GM19467 (cell line): ENCODE results near the gene IKZF5.

ENCODE experiments used
- ATAC-seq: cut with Tn5 transposase; IDR thresholded peaks from one replicate; pipeline ENCODE4 v1.9.1; 2021; ENCODE audit warnings: mild to moderate bottlenecking, moderate library complexity; ENCODE audit not compliant: unreplicated experiment

Gene IKZF5, protein sequence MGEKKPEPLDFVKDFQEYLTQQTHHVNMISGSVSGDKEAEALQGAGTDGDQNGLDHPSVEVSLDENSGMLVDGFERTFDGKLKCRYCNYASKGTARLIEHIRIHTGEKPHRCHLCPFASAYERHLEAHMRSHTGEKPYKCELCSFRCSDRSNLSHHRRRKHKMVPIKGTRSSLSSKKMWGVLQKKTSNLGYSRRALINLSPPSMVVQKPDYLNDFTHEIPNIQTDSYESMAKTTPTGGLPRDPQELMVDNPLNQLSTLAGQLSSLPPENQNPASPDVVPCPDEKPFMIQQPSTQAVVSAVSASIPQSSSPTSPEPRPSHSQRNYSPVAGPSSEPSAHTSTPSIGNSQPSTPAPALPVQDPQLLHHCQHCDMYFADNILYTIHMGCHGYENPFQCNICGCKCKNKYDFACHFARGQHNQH

DNA sequence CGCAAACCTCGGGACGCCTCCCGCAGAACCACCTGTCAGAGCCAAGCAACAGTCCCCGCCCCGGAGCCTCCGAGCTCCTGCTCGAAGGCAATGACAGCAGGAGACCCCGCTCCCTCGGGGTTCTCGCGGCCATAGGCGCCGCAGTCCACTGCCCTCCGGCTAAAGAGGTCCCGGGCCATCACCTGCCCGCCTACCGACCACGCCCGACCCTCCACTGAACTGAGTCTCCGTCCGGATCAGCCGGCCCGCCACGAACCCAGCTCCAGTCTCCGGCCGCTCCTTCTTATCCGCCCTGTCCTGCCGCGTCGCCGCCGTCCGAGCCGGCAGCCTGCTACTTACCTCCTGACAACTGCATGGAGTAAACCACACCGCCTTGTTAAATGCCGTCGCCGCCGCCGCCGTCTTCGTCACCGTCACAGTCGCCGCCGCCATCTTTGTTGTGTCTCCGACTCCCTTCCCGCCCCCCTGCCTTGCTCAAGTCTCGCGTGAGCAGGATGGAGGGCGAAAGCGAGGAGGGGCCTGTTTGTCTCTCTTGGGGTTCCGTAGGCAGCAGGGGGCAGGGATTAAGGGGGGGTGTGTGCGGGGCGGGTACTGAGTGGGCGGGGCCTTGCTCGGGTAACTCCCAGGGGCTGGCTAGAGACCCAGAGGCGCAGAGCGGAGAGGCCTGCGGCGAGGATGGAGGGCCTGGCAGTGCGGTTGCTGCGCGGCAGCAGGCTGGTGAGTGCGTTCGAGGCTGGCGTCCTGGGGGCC lies at the start of gene IKZF5, which contains the start of gene ACADSB:
Gene IKZF5, minus strand, starts transcription at position 441 of the 750 bp plus-strand sequence. CDS start 10,170 bp downstream, outside the sequence.
Gene ACADSB, plus strand, starts transcription at position 652 of the 750 bp plus-strand sequence. Its CDS starts 24 bp downstream, at position 676.
- peak; percentile 84 for ATAC-seq

DNA sequence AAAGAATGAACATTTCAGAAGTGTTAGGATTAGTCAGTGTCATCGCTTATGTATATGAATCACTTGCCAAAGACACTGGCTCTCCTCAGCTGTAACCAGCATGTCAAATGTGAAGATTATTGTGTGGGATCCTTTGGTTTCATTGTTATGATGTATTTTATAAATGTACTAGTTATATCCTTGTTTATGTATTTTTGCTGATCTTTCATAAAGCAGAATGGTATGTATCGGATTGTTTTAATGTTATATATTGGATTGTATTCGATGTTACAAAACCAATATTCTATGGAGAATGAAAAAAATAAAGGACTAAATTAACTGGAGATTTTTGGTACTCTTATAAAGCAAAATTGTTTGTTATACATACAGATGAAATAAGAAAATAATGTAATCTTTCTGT lies 49.4 kb upstream of the IKZF5 start:
- ATAC-seq, result no peak

DNA sequence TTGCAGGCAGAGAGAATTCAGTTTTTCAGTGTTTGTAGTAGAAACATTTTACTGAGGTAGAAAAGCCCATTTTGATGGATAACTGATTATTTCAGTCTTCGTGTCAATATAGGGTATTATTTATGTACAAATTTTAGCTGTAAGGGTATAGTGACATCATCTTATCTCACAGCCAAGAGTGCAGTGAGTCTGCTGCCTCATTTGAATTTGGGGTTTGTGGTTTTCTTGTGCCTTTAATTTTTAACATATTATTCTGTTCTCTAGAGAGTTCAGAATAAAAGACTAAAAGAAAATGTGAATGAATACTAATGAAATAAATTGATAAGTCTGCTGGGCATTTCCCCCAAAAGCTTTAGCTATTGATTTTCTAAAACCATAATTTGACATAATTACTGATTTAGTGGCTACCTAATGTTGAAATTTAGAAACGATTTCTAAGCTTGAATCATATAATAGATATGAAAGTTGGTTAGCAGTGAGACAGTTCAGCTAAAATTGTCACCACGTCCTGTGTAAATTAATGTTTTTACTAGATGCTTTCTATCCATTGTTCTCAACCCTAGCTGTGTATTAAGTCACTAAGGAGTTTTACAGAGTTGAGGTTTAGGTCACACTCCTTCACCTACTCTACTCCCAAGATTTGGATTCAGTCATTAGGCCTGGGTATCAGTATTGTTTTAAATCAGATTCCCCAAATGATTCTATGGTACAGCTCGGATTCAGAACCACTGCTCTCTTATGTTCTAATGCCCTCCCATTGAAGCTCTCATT lies 37.6 kb upstream of the IKZF5 start:
- ATAC-seq, result no peak

DNA sequence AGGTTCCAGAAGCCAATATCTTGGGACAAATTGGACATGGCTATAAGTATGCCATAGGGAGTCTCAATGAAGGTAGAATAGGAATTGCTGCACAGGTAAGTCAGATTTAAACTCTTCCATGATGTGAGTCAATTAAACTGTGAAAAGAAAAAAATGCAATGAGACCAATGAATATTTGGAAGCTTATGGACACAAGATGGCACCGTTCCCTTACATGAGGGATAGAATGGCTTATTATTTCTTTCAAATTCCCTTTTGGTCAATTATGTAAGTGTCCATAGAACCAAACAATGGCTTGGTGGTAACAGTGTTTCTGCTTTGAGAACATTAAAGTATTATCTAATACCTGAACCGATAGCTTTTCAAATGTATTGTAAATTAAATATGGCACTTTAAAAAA lies 35.8 kb upstream of the IKZF5 start:
- no peak for ATAC-seq

DNA sequence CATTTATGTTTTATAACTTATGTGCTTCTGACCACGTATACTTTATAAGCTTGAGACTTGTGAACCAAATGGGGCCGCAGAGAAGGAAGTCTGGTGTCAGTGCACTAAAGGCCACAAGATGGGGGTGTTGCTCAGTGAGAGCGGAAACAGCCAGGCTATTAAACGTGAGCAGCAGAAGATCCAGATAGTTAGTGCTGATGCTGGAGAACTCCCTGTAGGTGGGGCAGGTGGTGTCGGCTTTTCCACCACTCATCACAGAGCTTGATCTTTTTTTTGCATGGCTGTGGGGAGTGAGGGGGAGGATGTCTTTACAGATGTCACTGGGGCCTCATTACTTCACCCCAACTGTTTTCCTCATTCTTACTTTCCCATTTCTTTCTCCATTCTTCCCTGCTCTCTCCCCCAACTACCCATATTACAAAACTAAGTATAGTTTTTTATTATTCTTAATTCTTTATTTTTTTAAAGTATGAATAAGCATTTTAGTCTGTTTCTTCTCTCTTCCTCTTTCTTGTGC lies 34.9 kb upstream of the IKZF5 start:
- peak; percentile 67 for ATAC-seq

DNA sequence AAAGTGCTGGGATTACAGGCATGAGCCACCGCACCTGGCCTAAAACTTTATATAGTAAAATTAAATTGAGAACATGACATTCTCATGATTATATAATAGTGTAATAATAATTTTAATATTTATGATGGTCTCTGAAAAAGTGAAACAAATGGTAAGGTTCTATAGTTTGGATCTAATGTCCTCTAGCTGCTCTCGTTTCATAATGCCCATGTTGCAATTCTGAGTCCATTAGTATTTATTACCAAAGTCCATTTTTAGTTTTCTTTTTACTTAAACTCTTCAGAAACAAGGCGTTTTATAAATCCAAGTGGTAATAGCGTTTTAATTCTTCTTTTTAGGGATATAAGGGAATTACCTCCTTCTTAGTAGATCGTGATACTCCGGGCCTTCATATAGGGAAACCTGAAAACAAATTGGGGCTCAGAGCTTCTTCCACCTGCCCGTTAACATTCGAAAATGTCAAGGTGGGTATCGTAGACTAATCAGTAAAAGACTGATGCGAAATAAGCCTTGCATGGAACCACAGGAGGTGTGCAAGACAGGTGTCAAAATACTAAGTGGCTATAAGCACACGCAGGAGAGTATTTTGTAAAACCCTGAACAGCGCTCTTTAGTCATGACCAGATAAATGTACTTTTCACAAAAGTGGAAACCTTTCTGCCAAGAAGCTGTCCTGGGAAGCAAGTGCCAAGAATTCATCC lies 34.3 kb upstream of the IKZF5 start:
- no peak for ATAC-seq

DNA sequence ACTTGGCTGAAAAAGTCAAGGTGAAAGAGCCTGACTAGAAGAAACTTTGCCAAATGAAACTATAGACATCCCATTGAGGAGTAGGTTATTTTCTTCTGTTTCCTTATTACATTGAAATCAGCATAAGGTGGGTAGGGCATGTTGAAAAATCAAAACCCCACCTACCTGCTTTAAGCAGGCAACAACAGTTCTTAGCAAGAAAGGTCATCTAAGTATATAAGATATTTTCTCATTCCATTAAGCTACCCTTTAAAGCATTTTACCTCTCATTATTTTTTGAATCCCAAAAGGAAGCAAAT lies 31.0 kb upstream of the IKZF5 start:
- ATAC-seq, result no peak

DNA sequence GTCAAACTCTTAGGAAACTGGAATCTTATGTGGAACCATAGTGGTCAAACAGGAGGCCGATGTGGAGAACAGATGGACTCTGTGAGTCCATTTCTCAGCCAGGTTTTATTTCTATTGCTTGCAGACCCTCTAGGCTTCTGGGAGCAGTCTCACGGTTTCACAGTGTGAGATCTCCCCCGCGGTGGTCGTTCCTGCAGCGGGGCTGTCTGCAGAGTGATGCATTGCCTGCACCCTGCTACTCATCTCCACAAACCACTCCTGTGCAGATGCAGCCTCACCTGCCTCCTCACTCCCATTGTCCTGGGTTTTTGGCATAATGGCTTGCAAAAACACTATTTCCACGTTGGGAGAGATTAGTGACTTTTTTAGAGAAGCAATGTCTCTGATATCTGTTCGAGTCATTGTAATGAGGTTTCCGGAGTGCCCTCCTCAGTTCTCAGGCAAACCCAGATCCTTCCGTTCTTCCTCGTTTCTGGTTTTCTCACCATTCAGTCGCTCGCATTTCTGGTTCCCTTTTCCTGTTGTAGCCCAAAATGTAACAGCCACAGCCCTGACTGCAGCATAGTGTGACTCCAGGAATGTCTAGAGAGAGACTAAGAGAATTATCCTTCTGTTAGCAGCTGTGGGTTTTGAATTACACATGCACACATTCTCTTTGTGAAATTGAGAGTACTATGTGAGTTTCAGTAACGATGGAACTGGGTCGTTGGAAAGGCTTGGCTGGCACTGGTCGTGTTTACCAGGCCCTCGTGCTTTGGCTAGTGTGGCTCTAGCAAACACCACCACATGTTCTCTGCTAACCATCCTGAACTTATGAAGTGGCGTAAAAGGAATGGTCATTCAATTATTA lies 30.4 kb upstream of the IKZF5 start:
- no peak for ATAC-seq

DNA sequence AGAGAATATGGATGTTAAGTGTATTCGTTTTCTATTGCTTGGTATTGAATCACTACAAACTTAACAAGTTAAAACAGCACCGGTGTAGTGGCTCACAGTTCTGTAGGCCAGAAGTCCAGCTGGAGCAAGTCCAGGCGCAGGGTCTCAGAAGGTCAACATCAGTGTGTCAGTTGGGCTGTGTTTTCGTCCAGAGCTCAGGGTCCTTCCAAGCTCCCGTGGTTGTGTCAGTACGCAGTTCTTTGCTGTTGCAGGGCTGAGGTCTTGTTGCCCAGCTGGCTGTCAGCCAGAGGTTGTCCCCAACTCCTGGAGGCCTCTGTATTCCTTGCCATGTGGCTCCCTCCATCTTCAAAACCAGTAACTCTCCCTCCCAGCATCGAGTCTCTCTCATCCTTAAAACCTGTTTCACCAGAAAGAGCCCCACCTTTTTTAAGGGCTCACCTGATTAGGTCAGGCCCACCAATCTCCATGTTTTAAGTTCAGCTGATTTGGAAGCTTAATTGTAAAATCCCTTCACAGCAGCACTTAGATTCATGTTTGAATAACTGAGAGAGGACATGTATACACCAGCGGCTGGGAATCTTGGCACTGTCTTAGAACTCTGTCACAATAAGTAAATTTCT lies 27.0 kb upstream of the IKZF5 start:
- no peak for ATAC-seq

DNA sequence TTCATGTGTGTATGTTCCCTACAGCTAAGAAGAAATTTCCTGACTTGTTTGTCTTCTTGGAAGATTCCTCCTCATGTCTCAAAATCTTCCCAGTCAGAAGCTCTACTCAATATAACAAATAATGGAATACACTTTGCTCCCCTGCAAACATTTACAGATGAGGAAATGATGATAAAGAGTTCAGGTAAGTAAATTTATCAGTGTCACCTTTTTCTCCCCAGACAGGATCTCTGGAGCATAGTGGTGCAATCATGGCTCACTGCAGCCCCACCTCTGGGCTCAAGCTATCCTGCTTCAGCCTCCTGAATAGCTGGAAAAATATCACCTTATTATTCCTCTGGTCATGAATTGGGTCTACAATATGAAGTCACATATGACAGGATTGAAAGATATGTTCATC lies 25.7 kb upstream of the IKZF5 start:
- no peak for ATAC-seq

DNA sequence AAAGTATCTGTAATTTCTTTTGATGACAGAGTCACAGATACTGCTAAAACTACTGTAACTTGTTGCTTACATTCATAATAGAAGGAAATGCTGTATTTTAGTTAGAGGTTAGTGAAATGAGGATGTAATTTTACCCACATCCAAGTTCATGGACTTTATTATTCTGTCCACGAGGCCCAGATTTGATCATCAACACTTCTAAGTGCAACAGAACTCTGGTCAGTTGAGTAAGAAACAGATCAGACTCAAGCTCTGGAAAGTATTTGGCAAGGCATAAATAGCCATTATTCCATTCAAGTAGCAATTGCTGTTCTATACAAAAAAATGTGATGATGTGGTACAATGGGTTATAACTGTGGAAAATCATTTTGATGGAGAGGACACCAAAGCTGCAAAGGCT lies 22.5 kb upstream of the IKZF5 start:
- ATAC-seq, result no peak

DNA sequence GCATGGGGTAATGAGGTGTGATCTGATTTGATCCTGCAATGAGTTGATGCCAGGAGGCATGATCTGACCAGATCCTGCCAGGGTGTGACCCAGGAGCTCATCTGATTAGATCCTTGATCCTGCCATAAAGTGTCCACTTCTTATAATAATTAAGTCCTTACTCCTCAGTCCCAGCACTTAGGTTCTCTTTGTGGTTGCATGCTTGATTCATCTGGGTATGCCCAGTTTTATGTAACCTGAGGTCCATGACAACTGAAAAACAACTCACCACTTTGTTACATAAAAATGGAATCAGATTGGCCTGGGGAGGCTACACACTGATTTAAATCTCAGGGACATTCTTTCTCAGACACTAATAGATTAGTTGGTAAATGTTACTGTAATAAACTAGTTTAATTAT lies 19.3 kb upstream of the IKZF5 start:
- ATAC-seq, result no peak

DNA sequence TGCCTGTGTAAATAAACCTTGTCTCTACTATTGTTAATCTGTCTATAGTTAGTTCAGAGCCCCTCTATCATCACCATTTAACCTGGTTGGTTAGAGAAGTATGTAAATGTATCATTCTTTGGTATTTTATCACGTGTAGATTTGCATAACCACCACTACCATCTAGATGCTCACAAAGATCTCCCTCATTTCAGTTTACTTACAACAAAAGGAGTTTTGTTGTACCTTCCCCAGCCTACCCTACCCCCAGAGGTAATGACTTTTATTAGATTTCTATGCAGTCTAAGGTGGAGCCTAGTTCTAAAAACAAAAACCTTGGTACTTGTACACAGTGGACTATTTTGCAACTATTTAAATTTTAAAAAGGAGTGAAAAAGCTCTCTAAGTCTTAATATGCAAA lies 17.7 kb upstream of the IKZF5 start:
- ATAC-seq, result no peak

DNA sequence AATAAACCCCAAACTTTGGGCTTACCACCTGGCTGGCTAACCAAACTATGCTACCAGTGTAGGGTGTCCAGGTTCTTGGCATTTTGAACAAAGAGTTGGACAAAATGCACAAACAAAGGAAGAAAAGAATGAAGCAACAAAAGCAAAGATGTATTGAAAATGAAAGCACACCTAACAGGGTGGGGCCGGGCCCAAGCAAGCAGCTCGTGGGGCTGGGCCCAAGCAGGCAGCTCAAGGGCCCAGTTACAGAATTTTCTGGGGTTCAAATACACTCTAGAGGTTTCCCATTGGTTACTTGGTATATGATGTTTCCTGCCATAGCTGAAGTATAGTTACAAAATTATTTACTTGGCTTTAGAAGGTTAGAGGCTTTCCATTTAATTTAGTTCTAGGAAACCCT lies 15.9 kb upstream of the IKZF5 start:
- ATAC-seq, result no peak

DNA sequence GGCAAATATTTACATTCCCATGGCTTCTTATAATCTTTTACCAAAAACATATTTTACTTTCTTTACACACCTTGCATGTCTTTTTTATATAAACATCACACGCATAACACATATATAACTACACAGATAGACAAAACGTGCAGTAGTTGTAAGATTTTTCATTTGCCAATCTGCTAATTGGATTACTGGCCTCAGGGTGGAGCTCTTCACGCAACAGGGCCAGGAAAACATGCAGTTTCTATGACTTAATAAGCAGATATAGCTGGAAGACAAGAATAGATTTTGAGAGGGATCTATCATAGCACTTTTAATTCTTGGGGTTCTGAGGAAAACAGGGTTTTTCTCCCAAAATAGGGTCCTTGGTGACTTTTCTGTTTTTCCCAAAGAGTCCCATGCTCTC lies 12.9 kb upstream of the IKZF5 start:
- ATAC-seq, result no peak

DNA sequence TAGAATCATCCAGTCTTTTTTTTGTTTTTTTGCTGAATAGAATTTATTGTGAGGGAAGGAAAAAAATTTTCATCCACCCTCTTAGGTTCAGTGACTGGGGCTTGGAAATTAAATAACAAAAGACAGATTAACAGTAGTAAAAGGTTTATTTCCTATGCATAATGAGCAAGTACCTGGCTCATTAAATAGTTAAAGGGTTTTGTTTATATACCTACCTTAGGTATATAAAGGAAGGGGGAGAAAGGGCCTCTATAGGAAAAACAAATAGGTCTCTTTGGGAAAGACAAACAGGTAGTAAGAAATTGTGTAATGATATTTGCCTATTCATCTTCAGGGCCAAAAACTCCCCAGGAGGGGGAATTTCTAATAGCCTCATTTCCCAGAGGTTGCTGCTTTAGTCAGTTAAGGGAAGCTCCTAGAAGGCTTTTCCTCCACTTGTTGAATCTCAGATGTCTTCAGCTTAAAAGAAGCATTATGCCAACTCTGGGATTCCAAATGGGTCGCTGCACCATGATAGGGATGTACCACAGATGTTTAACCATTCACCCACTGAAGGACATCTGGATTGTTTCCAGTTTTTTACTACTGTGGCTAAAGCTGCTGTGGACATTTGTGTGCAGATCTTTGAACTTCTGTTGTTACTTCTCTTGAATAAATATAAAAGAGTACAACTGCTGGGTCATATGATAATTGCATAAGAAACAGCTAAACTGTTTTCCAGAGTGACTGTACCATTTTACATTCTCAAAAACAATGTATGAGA lies 11.5 kb upstream of the IKZF5 start:
- ATAC-seq, result no peak

DNA sequence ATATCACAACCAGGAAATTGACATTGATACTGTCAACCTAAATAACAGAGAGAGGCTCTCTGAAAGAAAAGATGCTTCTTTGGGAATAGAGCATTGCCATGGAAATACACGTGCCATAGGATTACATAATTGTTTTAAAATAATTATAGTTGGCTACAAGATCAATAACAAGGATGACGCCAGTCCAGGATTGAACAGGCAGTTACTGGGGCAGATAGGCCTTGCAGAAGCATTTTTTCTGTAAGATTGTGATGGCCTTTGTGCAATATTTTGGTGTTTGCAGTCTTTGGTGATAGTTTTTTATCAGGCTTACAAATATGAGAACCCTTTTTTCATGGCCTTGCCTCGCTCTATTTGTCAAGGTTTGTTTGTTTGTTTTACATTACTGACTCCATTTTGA lies 10.7 kb upstream of the IKZF5 start:
- ATAC-seq, result no peak

DNA sequence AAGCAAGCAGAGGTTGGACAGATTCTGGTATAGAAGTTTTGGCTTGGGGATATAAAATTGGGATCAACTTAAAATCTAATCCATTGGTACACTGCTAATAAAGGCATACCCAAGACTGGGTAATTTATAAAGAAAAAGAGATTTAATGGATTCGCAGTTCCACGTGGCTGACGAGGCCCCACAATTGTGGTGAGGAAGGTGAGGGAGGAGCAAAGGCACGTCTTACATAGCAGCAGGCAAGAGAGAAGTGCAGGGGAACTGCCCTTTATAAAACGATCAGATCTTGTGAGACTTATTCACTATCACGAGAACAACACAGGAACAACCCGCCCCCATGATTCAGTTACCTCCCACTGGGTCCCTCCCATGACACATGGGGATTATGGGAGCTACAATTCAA lies 9.9 kb upstream of the IKZF5 start:
- ATAC-seq, result no peak
